ENCODE measurements around the gene RAB19.

DNA sequence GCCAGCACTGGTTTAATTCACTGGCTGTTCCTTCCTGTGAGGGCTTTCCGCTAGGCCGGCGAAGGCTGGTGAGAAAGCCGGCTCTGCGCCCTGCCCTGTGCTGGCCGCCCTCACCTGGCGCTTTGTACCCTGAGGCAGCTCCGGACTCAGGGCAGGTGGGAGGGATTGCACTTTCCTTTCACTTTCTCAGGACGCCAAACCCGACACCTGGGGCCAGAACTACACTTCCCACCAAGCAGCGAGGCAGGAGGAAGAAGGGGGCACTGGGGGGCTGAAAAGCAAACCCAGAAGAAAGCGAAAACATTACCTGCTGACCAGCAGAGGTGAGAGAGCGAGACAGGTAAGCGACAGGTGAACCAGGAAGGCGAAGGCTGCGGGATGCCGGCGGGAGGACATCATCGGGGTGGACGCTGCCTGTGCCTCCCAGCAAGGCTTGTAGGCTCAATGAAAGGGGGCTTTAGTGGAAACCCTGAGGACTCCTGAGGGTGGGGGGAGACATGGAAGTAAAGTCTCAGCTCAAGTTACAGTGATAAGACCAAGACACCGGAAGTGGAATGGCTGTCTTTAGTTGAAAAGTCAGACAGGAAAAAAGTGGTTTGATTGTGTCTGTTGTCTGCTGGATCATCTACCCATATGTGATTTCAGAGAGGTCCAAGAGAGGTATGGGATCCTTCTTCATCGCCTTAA lies at the start of gene RAB19:
- TF ChIP-seq, protein P1, sequence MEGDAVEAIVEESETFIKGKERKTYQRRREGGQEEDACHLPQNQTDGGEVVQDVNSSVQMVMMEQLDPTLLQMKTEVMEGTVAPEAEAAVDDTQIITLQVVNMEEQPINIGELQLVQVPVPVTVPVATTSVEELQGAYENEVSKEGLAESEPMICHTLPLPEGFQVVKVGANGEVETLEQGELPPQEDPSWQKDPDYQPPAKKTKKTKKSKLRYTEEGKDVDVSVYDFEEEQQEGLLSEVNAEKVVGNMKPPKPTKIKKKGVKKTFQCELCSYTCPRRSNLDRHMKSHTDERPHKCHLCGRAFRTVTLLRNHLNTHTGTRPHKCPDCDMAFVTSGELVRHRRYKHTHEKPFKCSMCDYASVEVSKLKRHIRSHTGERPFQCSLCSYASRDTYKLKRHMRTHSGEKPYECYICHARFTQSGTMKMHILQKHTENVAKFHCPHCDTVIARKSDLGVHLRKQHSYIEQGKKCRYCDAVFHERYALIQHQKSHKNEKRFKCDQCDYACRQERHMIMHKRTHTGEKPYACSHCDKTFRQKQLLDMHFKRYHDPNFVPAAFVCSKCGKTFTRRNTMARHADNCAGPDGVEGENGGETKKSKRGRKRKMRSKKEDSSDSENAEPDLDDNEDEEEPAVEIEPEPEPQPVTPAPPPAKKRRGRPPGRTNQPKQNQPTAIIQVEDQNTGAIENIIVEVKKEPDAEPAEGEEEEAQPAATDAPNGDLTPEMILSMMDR (IDR thresholded peaks at IDR 0.05): no peak
- no peak for TF ChIP-seq POLR2A (IDR thresholded peaks at IDR 0.05)
